A673 (cell line): Measurements from ENCODE around the gene POLN.

Experiments
- CTCF ChIP-seq: fragments of 300-800, 200-600 bp; sonication (generic); conservative IDR thresholded peaks from 2 replicates; pipeline ENCODE4 v1.5.1; 2017; ENCODE audit warnings: low read depth, mild to moderate bottlenecking, antibody characterized with exemption, low read length, moderate library complexity, mixed read lengths
- EZH2 ChIP-seq: fragments of 200-600 bp; sonication (generic); IDR thresholded peaks from 2 replicates; pipeline ENCODE4 v1.6.1; 2017; ENCODE audit warnings: borderline replicate concordance, low read depth, mild to moderate bottlenecking, mixed read lengths, antibody characterized with exemption, low read length; ENCODE audit not compliant: poor library complexity, severe bottlenecking

GRCh38 chr4:2135083-2135482, 106.8 kb downstream of the POLN start:
- TF ChIP-seq EZH2 (no peak), CTCF (no peak)
